Lower lobe of right lung (tissue), 2 donors: Measurements from ENCODE around the gene KCTD19. TPM values are rescaled to one million over a fixed set of nuclear protein-coding genes. Genes with fewer than 3 reads are reported as not detected.
"Not testable (repeated sequence)": the region's sequence is repeated elsewhere in the genome, so short reads cannot be mapped to it uniquely, and the experiment has no call there.

Experiments used
- ATAC-seq, 2 donors: fragments of 200-7000 bp; cut with Tn5 transposase; one replicate each; pipeline ENCODE4 v1.9.1; 2020 to 2022; ENCODE audit warnings: mild to moderate bottlenecking in 2 of 2, moderate library complexity in 2 of 2
- DNase-seq: peaks from one replicate; pipeline ENCODE4 v3.0.0-alpha.2; 2020
- H3K27ac ChIP-seq: fragments of 200-600 bp; one replicate; pipeline ENCODE4 v1.8.0; 2022
- H3K27me3 ChIP-seq: fragments of 200-600 bp; one replicate; pipeline ENCODE4 v1.8.0; 2022; ENCODE audit warnings: low read depth
- H3K36me3 ChIP-seq: fragments of 200-600 bp; one replicate; pipeline ENCODE4 v1.8.0; 2022; ENCODE audit warnings: mild to moderate bottlenecking
- H3K4me1 ChIP-seq: fragments of 200-600 bp; one replicate; pipeline ENCODE4 v1.8.0; 2022
- H3K4me3 ChIP-seq: fragments of 200-600 bp; one replicate; pipeline ENCODE4 v1.8.0; 2022; ENCODE audit warnings: mild to moderate bottlenecking
- H3K9me3 ChIP-seq: fragments of 200-600 bp; one replicate; pipeline ENCODE4 v1.8.0; 2022
- intact Hi-C: fragments of 100-400 bp; cut with DNase I; formaldehyde crosslinking; loops from one replicate; pipeline ENCODE4 v1.11.0; 2022
- long read RNA-seq: library from polyadenylated mRNA; unstranded; transcript quantifications from one replicate; pipeline ENCODE4 v2.0.0, GENCODE V29; 2021
- total RNA-seq: library from RNA; stranded (reverse); fragmentation: NEBNext Ultra II Directional; extraction: Animal tissue kit (Norgen Biotek cat#: 25700); gene quantifications from one replicate; pipeline ENCODE4 v1.2.1, GENCODE V29; 2021
- TF ChIP-seq, protein P1 (sequence below): fragments of 200-600 bp; IDR thresholded peaks from one replicate; pipeline ENCODE4 v1.8.0; 2022; ENCODE audit warnings: antibody characterized with exemption, mild to moderate bottlenecking
- donor health status: DM: no; HTN: yes; CAD: no; lungs with severe emphysema.

Gene KCTD19
- 0.74 TPM for total RNA-seq
- long read RNA-seq, partial matches to known transcripts = 0 of 1 reads
- long read RNA-seq, other reads (novel, unspliced or antisense) = 1 of 1 reads

GRCh38 chr16:67326472-67327309 lies at the start of gene KCTD19, which contains the start of gene LRRC36:
Gene KCTD19, minus strand, starts transcription at chr16:67326741. Its CDS starts 34 bp downstream, at chr16:67326707.
Gene LRRC36, plus strand, starts transcription at chr16:67326815. Its CDS starts 48 bp downstream, at chr16:67326863.
- H3K36me3 ChIP-seq = no peaks in the 10 kb centered on the region
- ATAC-seq = peak; percentile 93 to 95
- H3K27me3 ChIP-seq = no peaks in the 10 kb centered on the region
- peak within 1 kb of the TSS; percentile 58 for H3K4me3 ChIP-seq
- no peak within 1 kb of the TSS for H3K27ac ChIP-seq
- H3K4me1 ChIP-seq = peaks cover 6% of the 10 kb centered on the region
- DNase-seq = peak; percentile 84
- no peaks in the 10 kb centered on the region for H3K9me3 ChIP-seq
- intact Hi-C loops = no loop called here
- TF ChIP-seq, protein P1, sequence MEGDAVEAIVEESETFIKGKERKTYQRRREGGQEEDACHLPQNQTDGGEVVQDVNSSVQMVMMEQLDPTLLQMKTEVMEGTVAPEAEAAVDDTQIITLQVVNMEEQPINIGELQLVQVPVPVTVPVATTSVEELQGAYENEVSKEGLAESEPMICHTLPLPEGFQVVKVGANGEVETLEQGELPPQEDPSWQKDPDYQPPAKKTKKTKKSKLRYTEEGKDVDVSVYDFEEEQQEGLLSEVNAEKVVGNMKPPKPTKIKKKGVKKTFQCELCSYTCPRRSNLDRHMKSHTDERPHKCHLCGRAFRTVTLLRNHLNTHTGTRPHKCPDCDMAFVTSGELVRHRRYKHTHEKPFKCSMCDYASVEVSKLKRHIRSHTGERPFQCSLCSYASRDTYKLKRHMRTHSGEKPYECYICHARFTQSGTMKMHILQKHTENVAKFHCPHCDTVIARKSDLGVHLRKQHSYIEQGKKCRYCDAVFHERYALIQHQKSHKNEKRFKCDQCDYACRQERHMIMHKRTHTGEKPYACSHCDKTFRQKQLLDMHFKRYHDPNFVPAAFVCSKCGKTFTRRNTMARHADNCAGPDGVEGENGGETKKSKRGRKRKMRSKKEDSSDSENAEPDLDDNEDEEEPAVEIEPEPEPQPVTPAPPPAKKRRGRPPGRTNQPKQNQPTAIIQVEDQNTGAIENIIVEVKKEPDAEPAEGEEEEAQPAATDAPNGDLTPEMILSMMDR = peak; percentile 43

DNA sequence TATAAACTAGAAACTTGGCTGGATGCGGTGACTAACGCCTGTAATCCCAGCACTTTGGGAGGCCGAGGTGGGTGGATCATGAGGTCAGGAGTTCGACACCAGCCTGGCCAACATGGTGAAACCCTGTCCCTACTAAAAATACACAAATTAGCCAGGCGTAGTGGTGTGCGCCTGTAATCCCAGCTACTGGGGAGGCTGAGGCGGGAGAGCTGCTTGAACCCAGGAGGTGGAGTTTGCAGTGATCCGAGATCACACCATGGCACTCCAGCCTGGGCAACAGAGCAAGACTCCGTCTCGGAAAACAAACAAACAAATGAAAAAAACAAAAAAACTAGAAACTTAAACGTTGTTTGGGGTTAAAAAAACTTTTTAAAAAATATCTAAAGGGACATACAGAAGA lies 49.5 kb upstream of the KCTD19 start:
- H3K27ac ChIP-seq, intact Hi-C loops: not testable (repeated sequence)

GRCh38 chr16:67372664-67373063 lies 46.1 kb upstream of the KCTD19 start:
- intact Hi-C loops = no loop called here
- DNase-seq (no peak), ATAC-seq (no peak)
- Histone ChIP-seq H3K4me1 (no peaks in the 10 kb centered on the region), H3K27ac (no peak overlapping the region), H3K36me3 (no peaks in the 10 kb centered on the region), H3K9me3 (no peaks in the 10 kb centered on the region), H3K27me3 (no peaks in the 10 kb centered on the region), H3K4me3 (no peak overlapping the region)
- TF ChIP-seq, protein P1 = peak; percentile 37

More for the DNA sequence above, 49.5 kb upstream of the KCTD19 start:
- DNase-seq, ATAC-seq, H3K36me3 ChIP-seq, H3K27me3 ChIP-seq, H3K4me3 ChIP-seq, H3K4me1 ChIP-seq, H3K9me3 ChIP-seq: not testable (repeated sequence)

- Histone ChIP-seq H3K4me3 (no peak overlapping the region), H3K36me3 (no peaks in the 10 kb centered on the region), H3K27ac (no peak overlapping the region), H3K27me3 (no peaks in the 10 kb centered on the region), H3K9me3 (no peaks in the 10 kb centered on the region), H3K4me1 (no peaks in the 10 kb centered on the region)
- ATAC-seq = no peak
- intact Hi-C loops = no loop called here
- DNase-seq = no peak
- TF ChIP-seq, protein P1 = no peak
Observed at GRCh38 chr16:67370661-67371060, 44.1 kb upstream of the KCTD19 start.

DNA sequence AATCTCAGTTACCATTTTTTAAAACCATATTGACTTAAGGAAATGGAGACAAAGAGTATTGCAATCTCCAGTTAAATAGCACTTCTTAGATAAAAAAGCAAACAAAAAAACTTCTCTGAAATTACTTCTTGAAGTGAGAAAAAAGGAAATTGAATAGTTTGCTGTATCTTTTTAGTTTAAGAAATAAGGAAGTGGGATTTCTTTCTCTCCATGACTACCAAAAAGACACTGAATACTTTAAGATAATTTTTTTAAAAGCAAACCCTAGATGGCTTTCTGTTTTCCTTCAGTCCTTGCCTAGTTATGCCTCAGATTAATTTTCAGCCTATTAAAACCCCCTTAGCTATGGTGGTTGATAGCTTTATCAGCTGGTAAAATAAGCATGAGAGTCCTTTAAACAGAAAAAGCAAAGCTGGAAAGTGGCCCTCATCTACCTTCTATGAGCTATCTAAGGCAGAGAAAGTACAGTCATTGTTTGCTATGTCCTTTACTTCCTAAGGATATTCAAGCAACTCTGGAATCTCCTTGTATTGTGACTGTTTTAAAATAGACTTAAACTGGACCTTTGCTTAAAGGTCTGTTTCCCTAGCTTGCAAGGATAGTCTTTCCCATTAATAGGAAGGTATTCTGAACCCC lies 38.2 kb upstream of the KCTD19 start:
- ATAC-seq (peak; percentile 74 to 89), DNase-seq (no peak)
- H3K27ac ChIP-seq = peak overlapping the region; percentile 66
- H3K36me3 ChIP-seq = no peaks in the 10 kb centered on the region
- TF ChIP-seq, protein P1 = no peak
- peak overlapping the region; percentile 24 for H3K4me3 ChIP-seq
- intact Hi-C loops = no loop called here
- H3K4me1 ChIP-seq = peaks cover 23% of the 10 kb centered on the region
- H3K27me3 ChIP-seq = no peaks in the 10 kb centered on the region
- H3K9me3 ChIP-seq = no peaks in the 10 kb centered on the region
